ENCODE data around the gene RNU1-1.
A peak's percentile ranks its signal among the peaks of the same experiment; 100 is the strongest.

The RNU1-1 gene

DNA sequence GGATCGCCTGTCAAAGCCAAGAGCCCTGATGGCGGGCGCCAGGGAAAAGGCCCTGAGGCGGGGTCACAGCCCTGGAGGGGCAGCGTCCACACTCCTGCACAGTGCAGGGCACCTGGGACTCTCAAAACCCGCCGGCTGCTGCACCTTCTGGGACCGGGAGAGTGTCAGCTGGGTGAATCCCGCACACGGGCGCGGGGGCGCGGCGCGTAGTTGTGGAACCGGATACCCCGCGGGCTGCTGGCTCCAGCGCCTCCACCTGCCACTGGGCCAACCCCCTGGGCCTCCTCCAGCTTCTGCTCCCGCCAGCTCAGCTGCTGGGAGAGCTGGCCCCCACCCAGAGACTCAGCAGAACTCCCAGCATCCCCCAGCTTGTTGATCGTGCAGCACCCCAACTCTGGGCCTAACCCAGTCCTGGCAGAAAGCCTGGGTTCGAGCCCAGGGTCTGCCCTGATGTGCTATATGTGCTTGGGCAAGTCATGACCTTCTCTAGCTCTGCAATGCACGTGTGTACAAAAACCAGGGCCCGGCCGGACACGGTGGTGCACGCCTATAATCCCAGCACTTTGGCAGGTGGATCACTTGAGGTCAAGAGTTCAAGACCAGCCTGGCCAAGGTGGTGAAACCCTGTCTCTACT, 39.8 kb downstream of the RNU1-1 start:
- Histone ChIP-seq H3K4me1 (no peaks in the 10 kb centered on the region), H3K9me3 (no peaks in the 10 kb centered on the region), H3K4me3 (no peak overlapping the region), H3K27ac (no peak overlapping the region), H3K27me3 (no peaks in the 10 kb centered on the region), H3K36me3 (peaks cover 57 to 74% (median 60%) of the 10 kb centered on the region in 3 donors)
- TF ChIP-seq, protein P1, sequence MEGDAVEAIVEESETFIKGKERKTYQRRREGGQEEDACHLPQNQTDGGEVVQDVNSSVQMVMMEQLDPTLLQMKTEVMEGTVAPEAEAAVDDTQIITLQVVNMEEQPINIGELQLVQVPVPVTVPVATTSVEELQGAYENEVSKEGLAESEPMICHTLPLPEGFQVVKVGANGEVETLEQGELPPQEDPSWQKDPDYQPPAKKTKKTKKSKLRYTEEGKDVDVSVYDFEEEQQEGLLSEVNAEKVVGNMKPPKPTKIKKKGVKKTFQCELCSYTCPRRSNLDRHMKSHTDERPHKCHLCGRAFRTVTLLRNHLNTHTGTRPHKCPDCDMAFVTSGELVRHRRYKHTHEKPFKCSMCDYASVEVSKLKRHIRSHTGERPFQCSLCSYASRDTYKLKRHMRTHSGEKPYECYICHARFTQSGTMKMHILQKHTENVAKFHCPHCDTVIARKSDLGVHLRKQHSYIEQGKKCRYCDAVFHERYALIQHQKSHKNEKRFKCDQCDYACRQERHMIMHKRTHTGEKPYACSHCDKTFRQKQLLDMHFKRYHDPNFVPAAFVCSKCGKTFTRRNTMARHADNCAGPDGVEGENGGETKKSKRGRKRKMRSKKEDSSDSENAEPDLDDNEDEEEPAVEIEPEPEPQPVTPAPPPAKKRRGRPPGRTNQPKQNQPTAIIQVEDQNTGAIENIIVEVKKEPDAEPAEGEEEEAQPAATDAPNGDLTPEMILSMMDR (IDR thresholded peaks at IDR 0.05): no peak
- intact Hi-C loops (cut with DNase I; ENCODE audit: low total_unique reads): no loop called here
- DNase-seq: peak in 1 of 2 donors; percentile 53

DNA sequence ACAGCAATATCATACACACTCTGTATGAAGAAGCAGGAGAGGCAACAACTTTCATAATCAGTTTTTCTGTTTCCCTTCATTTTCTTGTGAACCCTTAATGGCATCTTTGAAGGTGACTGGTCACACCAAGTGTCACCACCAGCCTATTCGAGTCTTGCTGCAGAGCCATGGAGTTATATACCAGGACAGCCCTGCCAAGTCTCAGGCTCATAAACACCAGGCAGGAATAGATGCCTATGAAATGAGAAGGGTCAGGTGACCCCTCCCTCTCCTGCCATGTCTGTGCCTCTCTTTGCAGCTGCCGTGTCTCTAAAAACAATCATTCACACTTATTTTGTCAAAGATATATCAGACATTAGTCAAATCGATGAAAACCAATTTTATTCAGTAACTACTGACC, 45.5 kb downstream of the RNU1-1 start:
- intact Hi-C loops (cut with DNase I; ENCODE audit: low total_unique reads): no loop called here
- Histone ChIP-seq H3K4me3 (no peak overlapping the region), H3K9me3 (no peaks in the 10 kb centered on the region), H3K27ac (no peak overlapping the region), H3K36me3 (peaks cover 9 to 42% (median 9%) of the 10 kb centered on the region in 3 donors), H3K27me3 (no peaks in the 10 kb centered on the region), H3K4me1 (no peaks in the 10 kb centered on the region)
- no peak for DNase-seq
- TF ChIP-seq, protein P1 (IDR thresholded peaks at IDR 0.05): no peak

DNA sequence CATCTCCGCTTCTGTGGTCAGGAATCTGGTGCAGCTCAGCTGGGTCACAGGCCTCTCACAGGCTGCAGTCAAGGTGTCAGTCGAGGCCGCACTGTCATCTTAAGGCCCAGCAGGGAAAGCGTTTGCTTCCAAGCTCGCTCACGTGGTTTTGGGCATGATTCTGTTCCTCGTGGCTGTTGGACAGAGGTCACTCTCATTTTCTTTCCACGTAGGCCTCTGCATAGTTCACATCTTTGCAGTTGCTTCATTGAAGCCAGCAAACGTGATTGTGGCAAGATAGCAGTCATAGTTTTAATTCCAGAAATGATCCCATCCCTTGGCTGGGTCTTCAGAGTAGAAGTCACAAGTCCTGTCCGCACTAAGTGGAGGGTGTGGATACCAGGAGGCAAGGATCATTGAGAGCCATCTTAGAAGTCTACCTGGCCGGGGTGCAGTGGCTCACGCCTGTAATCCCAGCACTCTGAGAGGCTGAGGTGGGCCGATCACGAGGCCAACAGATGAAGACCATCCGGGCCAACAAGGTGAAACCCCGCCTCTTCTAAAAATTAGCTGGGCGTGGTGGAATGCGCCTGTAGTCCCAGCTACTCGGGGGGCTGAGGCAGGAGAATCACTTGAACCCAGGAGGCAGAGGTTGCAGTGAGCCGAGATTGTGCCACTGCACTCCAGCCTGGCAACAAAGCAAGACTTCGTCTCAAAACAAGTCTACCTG, 49.0 kb downstream of the RNU1-1 start:
- H3K36me3 ChIP-seq: peaks cover 3 to 57% (median 22%) of the 10 kb centered on the region in 3 donors
- DNase-seq: no peak

More for the DNA sequence above, 49.0 kb downstream of the RNU1-1 start:
- Histone ChIP-seq H3K27me3 (no peaks in the 10 kb centered on the region), H3K27ac (no peak overlapping the region), H3K4me1 (no peaks in the 10 kb centered on the region), H3K4me3 (no peak overlapping the region), H3K9me3 (no peaks in the 10 kb centered on the region)
- TF ChIP-seq, protein P1 (IDR thresholded peaks at IDR 0.05): no peak
- intact Hi-C loops (cut with DNase I; ENCODE audit: low total_unique reads): no loop called here

All from tibial artery (tissue), 4 donors.